PC-9 (cell line): ENCODE results near the gene SORBS1.

Source experiments
- CTCF ChIP-seq: fragments of 200-600 bp; sonication (generic); conservative IDR thresholded peaks from 2 replicates; pipeline ENCODE4 v1.6.1; 2017; ENCODE audit warnings: mixed run types, antibody characterized with exemption, mild to moderate bottlenecking, moderate library complexity
- EZH2 ChIP-seq: fragments of 200-600 bp; sonication (generic); IDR thresholded peaks from 2 replicates; pipeline ENCODE4 v1.8.0; 2017; ENCODE audit warnings: antibody characterized with exemption, low read depth

- TF ChIP-seq CTCF (no peak), EZH2 (no peak)
These were observed 256.7 kb downstream of the SORBS1 start for GRCh38 chr10:95304463-95304862.
